GM19397 (cell line): ENCODE measurements around the gene SUSD5.
"Not testable (repeated sequence)": the region's sequence is repeated elsewhere in the genome, so short reads cannot be mapped to it uniquely, and the experiment has no call there.

Experiments
- ATAC-seq: cut with Tn5 transposase; IDR thresholded peaks from one replicate; pipeline ENCODE4 v1.9.1; 2021; ENCODE audit warnings: mild to moderate bottlenecking, moderate library complexity; ENCODE audit not compliant: unreplicated experiment

SUSD5 gene

DNA sequence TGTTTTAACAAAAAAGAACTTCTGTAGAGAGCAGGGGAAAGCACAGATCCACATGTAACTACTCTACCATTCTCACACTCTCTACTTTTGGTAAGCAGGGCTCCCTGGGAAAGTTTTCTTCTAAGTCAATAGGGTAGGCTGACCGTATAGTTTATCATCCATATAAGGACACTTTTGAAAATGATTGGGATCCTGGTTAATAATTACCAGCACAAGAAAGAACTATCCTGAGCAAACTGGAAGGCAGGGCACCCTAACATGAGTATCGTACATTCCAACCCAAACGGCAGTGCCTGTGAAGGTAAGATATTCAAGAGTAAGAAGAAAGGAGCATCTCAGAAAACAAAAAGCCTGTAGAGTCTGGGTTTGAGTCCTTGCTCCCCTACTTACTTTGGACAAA, 22.1 kb downstream of the SUSD5 start:
- no peak for ATAC-seq

DNA sequence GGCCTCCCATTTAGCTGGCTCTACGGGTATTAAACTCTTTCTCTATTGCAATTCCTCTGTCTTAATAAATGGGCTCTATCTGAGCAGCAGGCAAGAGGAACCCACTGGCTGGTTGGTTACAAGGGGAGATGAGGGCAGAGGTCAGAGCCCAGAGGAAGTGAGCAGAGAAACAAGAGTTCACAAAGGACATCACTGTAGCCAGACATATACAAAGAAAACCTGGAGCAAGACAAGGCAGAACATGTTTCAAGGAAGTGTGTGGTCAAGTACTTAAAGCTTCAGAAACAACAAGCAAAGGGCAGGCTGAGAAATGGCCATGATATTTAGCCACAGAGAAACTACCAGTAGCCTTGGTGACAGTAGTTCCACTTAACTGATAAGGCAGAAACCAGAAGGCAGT, 24.3 kb downstream of the SUSD5 start:
- ATAC-seq, result no peak

DNA sequence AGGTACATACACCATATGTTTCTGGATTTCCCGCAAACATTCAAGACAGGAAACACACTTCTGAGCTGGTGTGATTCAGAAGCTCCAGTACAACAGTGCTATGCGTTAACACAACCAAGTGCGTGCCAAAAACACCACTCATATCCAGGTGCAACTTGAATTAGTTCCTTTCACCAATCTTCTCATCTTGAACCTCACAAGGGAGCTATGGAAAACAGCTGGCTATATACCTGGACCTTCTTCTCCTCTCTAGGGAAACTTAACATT, 31.3 kb downstream of the SUSD5 start:
- no peak for ATAC-seq

DNA sequence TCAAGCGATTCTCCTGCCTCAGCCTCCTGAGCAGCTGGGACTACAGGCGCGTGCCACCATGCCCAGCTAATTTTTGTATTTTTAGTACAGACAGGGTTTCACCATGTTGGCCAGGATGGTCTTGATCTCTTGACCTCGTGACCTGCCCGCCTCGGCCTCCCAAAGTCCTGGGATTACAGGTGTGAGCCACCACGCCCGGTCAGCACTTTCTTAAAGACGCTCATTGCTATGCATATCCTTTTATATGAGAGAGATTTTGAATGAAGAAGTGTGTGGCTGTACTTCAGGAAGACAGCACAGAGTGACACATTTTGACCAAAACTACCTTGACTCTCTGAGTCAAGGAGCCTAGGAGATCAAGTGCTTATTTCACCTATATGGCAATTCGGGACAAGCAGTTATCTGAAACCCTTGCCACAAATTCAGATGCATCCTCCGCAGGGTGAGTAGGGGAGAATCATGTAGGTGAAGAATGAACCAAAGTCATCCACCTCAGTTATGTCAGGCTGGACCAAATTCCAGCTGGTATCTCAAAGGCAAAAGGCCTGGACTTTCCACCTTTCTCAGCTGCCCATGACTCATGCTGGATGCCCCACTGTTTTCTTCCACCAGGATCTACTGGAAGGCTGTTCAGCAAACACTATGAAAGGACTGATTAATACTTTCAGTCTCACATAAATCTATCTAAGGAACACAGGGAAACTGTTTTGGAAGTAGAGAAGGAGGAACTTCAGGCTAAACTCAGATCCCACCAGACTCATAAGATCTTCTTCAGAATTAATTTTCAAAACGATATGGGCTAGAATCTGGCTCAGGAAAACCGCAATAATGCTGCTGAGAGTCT, 31.9 kb downstream of the SUSD5 start:
- no peak for ATAC-seq

DNA sequence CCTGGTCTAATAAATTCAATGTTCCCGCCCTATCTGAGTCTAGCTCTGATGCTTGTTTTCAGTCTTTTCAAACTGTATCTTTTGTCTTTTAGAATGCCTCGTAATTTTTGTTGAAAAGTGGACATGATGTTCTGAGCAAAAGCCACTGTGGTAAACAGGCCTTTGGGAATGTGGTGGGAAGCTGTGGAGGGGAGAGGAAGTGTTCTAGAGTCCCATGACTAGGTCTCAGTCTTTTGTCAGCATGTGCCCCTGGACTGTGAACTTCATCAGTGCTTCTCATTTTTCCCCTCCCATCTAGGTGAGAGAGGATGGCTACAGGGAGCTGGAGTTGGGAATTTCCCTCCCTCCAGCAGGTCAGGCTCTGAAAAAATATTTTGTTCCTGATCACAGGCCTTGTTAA, 33.7 kb downstream of the SUSD5 start:
- ATAC-seq, result no peak

DNA sequence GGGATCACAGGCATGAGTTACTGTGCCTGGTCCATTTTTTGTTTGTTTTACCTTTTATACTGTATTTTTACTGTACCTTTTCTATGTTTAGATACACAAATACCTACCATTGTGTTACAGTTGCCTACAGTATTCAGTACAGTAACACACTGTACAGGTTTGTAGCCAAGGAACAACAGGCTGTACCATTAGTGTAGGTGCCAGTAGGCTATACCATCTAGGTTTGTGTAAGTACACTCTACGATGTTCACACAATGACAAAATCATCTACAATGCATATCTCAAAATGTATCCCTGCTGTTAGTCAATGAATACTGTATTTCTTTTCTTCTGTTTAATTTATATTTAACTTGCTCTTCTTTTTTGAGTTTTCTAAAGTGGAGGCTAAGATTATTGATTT, 37.0 kb downstream of the SUSD5 start:
- not testable (repeated sequence) for ATAC-seq

DNA sequence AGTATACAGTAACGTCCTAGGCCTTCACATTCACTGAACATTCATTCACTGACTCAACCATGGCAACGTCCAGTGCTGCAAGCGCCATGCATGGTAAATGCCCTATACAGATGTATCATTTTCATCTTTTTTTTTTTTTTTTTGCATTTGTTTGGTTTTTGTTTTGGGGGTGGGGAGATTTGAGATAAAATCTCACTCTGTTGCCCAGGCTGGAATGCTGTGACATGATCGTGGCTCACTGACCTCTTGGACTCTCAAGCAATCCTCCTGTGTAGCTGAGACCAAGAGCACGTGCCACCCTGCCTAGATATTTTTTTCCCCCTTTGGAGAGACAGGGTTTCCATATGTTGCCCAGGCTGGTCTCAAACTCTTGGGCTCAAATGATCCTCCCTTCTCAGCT, 37.4 kb downstream of the SUSD5 start:
- no peak for ATAC-seq

DNA sequence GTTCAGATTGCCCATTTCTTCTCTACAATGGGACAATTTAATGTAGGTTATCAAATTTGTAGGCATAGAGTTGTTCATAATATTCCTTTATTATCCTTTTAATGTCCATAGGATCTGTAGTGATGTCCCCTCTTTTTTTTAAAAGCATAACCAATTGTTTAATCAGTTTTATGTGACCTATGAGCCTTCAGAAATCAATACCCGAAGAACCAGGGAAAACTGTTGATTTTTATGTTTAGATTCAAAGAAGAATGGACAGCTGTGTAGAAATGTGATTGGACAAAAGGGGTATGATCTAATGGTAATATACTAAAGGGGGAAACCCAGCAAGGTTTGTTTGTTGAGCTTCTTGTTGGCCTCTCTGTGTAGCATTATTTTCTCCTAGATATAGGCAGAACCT, 39.5 kb downstream of the SUSD5 start:
- ATAC-seq, result no peak

DNA sequence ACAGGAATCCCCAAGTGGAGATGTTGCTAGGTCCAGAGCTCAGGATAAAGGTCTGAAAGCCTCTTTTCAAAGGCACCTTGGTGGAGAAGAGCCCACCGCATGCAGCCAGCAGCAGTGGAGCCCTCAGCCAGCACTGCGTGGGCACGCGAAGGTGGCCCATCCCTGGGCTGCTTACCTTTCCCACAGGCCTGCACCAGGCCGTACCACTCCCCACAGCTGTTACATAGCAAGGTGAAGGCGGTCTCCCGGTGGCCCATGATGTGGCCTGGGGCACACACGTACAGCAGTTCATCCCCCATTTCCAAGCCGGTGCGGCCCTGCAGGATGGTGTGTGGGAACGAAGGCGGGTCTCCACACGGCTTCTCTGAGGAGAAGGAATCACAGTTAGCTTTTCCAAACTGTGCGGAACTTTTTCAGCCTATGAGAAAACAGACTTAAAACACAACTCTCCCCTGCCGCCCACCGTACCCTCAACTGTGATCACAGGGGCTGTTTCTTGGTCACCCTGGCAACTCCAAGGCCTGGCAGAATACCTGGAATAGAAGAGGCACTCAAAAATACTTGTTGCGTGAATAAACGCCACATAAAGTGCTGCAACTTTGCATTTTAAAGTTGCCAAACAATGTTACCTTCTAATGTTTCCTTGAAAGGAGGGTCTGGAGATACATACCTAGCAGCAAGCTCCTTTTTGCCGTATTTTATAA, 43.7 kb downstream of the SUSD5 start:
- no peak for ATAC-seq

DNA sequence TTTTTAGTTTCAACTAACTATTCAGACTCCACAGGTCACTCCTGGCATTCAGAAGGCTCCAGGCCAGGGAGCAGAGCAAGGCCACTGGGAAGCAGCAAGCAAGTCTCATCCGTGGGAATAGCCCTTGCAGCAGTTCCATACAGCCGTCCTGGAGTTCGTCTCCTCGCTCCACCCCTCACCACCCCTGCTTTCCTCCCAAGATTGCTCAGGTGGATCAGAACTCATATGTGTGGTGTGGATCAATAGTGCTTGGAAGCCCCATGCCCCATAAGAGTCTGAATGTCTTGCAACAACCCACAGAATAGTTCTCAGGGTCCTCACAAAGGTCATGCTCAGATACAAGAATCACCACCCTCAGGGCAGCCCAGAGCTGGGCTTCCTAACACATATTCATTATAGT, 44.5 kb downstream of the SUSD5 start:
- ATAC-seq, result no peak

DNA sequence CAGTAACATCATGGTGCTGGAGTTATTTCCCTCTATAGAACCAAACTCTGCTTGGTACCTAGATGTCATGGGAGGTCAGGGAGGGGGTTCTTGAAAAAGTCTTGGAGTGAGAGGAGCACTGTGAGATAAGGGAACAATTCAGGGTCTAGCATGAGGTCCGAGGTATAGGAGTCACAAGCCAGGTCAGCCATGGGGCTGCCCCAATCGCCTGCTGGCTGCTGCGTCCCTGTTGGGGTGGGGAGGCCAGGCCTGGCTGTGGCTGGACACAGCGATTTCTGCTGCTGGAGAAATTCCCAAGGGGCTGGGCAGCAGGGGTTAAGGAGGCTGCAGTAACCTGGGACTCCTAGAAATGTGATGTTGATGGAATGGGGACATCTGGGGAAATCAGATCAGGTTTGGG, 44.9 kb downstream of the SUSD5 start:
- ATAC-seq, result no peak

DNA sequence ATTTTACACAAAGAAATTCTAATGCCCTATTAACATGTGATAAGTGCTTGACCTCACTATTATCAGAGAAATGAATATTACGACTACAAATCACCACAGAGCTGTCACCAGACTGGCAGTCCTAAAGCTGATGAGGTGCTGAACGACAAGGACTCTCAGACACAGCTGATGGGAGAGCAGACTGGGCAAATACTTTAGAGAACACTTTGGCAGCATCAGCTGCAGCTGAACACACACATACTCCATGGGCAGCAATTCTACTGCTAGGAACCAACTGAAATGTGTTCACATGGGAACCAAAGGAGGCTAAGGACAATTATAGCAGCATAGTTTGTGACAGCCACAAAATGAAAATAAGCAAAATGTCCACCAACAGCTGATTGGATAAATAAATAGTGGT, 45.5 kb downstream of the SUSD5 start:
- ATAC-seq, result no peak

DNA sequence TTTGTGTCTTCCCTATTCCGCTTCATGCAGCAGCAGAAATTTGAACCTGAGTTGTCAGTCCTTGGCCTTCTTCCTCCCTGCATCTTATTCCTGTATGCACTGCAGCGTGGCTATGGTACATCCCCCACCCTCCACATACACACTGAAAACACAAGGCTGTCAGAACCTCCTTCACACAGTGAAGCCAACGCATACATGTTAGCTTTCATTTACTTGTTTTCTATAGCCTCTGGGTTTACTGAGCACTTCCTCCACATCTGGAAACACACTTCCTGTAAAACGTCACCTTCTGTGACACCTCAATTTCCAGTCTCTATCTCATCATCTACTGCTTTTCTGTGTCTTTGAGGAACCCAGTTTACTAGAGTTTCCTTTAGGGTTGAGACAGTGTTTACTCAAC, 47.0 kb downstream of the SUSD5 start:
- ATAC-seq, result no peak

DNA sequence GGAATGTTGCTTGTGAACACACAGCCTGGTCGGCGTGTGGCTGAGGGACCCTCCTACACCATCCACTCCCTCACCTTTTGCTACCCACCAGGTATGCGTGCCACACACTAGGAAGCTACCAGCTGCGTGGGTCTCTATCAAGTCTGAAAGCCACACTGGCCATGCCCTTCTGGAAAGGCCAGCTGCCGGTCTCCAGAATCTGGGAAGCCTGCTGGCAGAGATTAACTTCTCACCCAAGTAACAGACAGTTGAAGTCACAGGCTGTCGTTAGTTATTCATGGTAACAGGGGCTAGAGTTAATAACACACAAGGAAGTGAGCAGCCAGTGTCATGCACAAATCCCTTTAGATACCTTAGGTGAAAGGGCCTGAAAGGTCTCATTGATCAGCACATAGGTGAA, 48.1 kb downstream of the SUSD5 start:
- no peak for ATAC-seq

DNA sequence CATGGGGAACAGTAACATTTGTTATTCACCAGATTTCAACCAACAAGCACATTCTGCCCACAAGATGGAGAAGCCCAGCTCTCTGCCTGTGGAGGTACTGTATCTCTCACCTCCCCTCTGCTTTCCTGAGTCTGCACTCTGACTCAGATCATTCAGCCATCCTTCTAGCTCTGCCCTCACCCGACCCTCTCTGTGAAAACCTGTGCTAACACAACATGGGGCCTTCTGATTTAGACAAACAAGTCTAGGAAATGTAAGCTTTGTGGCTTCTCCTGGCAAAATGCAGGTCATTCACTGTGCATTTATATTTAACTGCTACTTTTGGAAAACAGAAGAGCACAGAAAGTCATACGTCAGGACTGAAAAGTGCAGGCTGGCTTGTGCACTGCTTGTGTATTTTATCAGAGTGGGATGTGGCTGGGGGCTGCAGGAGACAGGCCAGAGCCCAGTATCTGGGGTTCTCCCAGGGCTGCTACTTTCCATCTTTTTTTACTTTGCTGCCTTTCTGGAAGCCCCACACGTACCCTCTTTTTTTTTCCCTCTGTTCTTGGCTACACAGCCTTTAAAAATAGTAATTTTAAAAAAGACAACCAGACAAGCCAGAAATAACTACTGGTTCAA, 50.8 kb downstream of the SUSD5 start:
- ATAC-seq, result no peak

DNA sequence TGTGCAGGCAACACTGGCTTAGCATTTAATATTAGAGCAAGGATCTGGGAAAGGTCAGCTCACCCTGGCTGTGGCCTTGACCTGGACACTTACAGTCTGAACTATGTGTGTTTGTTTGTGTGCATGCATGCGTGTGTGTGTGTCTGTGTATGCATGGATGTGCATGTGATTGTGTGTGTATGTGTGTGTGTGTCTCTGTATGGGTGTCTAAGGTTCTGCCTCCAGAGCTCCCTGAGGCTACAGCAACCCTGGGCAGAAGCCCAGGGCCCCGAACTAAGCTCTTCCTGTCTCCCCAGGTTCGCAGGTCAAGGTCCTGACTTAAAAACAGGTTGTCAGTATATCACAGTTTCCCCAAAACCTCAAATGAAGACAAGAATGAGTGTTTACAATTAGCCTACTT, 51.3 kb downstream of the SUSD5 start:
- ATAC-seq, result no peak

DNA sequence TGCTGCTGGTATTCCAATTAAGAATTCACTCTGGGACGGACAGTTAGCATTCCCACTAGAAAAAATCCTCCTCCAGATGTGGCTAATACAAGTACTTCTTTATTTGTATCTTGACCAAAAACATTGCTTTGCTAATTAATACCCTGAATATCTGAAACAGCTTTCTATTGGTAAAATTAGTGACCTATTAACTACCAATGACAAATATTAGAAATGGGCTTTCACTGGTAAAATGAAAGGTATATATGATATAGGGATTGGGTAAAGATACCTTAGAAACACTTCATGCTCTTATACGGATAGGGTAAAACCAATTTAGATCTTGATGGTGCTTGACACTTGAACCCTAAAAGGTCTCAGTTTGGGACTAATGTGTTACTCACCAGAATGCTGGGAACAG, 52.5 kb downstream of the SUSD5 start:
- no peak for ATAC-seq

DNA sequence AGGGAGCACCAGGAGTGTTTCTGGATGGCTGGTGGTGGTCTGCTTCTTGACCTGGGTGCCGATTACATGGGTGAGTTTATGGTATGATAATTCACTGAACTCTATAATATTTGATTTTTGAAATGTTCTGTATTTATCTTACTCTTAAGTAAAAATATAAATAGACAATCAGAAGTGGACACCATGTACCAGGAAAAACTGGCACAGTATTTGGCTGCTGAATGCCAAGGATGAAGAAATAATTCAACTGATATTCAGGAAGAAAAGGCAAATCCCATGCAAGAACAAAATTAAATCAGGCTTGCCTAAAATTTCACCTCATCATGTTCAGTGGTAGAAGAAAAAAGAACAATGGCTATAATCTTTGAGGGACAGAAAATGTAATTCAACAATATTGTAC, 53.2 kb downstream of the SUSD5 start:
- ATAC-seq, result no peak

DNA sequence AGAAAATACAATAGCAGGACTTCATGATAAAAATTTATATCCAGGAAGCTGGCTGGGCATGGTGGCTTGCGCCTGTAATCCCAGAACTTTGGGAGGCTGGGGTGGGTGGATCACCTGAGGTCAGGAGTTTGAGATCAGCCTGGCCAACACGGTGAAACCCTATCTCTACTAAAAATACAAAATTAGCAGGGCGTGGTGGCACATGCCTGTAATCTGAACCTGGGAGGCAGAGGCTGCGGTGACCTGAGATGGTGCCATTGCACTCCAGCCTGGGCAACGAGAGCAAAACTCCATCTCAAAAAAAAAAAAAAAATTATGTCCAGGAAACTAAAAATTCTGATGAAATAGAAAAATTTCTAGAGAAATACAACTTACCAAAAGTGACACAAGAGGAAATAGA, 56.0 kb downstream of the SUSD5 start:
- not testable (repeated sequence) for ATAC-seq

DNA sequence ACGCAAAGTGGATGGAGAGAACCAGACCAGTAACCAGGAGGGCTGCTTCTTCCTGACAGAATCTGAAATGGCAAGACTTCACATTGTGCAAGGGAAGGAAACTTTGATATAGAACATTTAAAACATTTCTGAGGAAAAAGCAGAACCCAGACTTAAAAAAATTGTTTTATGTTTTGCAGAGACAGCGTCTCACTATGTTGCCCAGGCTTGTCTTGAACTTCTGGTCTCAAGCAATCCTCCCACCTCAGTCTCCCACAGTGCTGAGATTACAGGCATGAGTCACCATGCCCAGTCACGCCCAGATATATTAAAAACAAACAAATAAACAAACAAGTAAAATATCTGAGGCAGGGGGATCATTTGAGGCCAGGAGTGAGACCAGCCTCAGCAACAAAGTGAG, 58.6 kb downstream of the SUSD5 start:
- no peak for ATAC-seq

DNA sequence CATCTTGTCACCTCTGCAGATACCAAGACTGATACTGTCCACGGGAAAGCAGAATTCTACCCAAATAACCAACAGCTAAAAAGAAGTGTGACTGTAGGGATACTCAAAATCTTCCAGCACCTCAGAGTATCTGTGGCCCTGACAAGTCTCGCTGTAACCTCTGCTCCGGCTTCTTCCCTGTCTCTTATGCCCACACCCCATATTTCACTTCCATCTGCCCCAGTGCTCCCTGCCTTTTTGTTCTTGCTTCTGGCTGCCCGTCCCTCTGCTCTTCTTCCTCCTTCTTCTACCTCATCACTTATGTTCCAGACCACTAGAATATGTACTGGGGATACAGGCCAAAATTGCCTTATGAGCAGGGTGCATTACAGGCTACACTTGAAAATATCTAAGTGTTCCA, 59.4 kb downstream of the SUSD5 start:
- no peak for ATAC-seq

DNA sequence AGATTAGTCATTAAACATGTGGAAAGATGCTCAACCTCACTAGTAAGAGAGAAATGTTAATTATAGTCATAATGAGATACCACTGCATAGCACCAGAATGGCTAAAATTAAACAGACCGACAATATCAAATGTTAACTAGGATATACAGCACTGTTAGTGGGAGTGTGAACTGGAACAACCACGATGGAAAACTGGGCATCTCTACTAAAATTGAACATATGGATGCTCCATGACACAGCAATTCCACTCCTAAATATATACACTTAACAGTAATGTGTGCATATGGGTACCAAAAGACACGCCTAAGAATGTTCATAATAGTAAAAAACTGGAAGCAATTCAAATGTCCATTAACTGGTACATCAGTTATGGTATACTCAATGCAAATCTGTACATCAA, 63.3 kb downstream of the SUSD5 start:
- ATAC-seq, result no peak
